Measurements from ENCODE around the gene IGSF21.

Gene IGSF21

GRCh38 chr1:18107369-18108298 is at the start of gene IGSF21:
TSS of gene IGSF21 (plus strand) at chr1:18107798. CDS start at chr1:18108129, 331 bp downstream.
- DNase-seq, result no peak

- DNase-seq, result no peak
These were observed 49.2 kb upstream of the IGSF21 start for GRCh38 chr1:18058206-18058921.

GRCh38 chr1:18058981-18059605 is 48.5 kb upstream of the IGSF21 start:
- DNase-seq, result no peak

GRCh38 chr1:18060366-18060765 is 47.2 kb upstream of the IGSF21 start:
- DNase-seq, result no peak

- no peak for DNase-seq
These were observed 45.4 kb upstream of the IGSF21 start for GRCh38 chr1:18062185-18062584.

- no peak for DNase-seq
These were observed 43.1 kb upstream of the IGSF21 start for GRCh38 chr1:18064534-18064933.

- DNase-seq, result no peak
These were observed 41.0 kb upstream of the IGSF21 start for GRCh38 chr1:18066576-18066975.

GRCh38 chr1:18069903-18070302 is 37.7 kb upstream of the IGSF21 start:
- DNase-seq, result peak; percentile 4

- no peak for DNase-seq
These were observed 35.5 kb upstream of the IGSF21 start for GRCh38 chr1:18072066-18072465.

GRCh38 chr1:18073066-18073642 is 34.4 kb upstream of the IGSF21 start:
- no peak for DNase-seq

GRCh38 chr1:18077657-18078215 is 29.9 kb upstream of the IGSF21 start:
- DNase-seq, result no peak

GRCh38 chr1:18079941-18080735 is 27.5 kb upstream of the IGSF21 start:
- DNase-seq, result no peak

GRCh38 chr1:18085387-18086074 is 22.1 kb upstream of the IGSF21 start:
- DNase-seq, result no peak

GRCh38 chr1:18088077-18088594 is 19.5 kb upstream of the IGSF21 start:
- DNase-seq, result no peak

- DNase-seq, result no peak
These were observed 18.1 kb upstream of the IGSF21 start for GRCh38 chr1:18089488-18089887.

- DNase-seq, result no peak
These were observed 17.0 kb upstream of the IGSF21 start for GRCh38 chr1:18090636-18091035.

GRCh38 chr1:18091660-18092446 is 15.7 kb upstream of the IGSF21 start:
- DNase-seq, result no peak

GRCh38 chr1:18093193-18093592 is 14.4 kb upstream of the IGSF21 start:
- DNase-seq, result no peak

- DNase-seq, result no peak
These were observed 14.0 kb upstream of the IGSF21 start for GRCh38 chr1:18093646-18094045.

GRCh38 chr1:18094096-18094495 is 13.5 kb upstream of the IGSF21 start:
- DNase-seq, result no peak
